A549 (cell line): Measurements from ENCODE around the gene VMO1. TPM values are rescaled to one million over a fixed set of nuclear protein-coding genes. Genes with fewer than 3 reads are reported as not detected.

Experiments
- ATAC-seq, 2 experiments: fragments of 200-7000 bp in 1 of 2; fragments of >200 bp in 1 of 2; cut with Nextera tagmentation in 1 of 2; cut with Tn5 transposase in 1 of 2; 3 replicates each; pipeline versions ENCODE4 v1.8.0 to v1.9.1; 2018 to 2020; ENCODE audit warnings: mild to moderate bottlenecking in 1 of 2, moderate library complexity in 1 of 2
- CTCF ChIA-PET: fragments of 300-600 bp; sonication (Branson Sonifier 250); formaldehyde crosslinking; extraction: SDS; loops from one replicate; lab custom pipeline; 2021; ENCODE audit warnings: antibody characterized with exemption, inconsistent platforms; lab: Yijun Ruan, JAX
- POLR2A ChIA-PET: fragments of 350-600 bp; formaldehyde crosslinking; extraction: SDS; loops from one replicate; lab custom pipeline; 2021; ENCODE audit warnings: antibody characterized with exemption, inconsistent platforms; lab: Yijun Ruan, JAX
- DNase-seq, 2 experiments: peaks; one replicate each; pipeline versions ENCODE4 v3.0.0 to v3.0.0-alpha.2; 2011 to 2016; ENCODE audit warnings: low read depth in 1 of 2, low spot score in 1 of 2
- FAIRE-seq: peaks from 2 replicates; lab custom pipeline; 2011; peaks lifted over from hg19 to GRCh38; lab: Jason Lieb, UNC
- H3K27ac ChIP-seq, 2 experiments: fragments of >200 bp; sonication (Bioruptor Twin); formaldehyde crosslinking; 3 replicates each; pipeline ENCODE4 v1.5.1; 2016 to 2017
- H3K4me1 ChIP-seq: fragments of >200 bp; sonication (Bioruptor Twin); formaldehyde crosslinking; 3 replicates; pipeline ENCODE4 v1.6.1; 2016
- H3K4me2 ChIP-seq: fragments of >200 bp; sonication (Bioruptor Twin); formaldehyde crosslinking; 3 replicates; pipeline ENCODE4 v1.6.1; 2016
- H3K4me3 ChIP-seq: fragments of >200 bp; sonication (Bioruptor Twin); formaldehyde crosslinking; 3 replicates; pipeline ENCODE4 v1.5.1; 2016
- H3K9me3 ChIP-seq: fragments of >200 bp; sonication (Bioruptor Twin); formaldehyde crosslinking; 3 replicates; pipeline ENCODE4 v1.6.1; 2016
- BHLHE40 ChIP-seq: IDR thresholded peaks from 2 replicates; pipeline ENCODE4 v1.6.1; 2012; ENCODE audit warnings: low read depth, low read length, inconsistent platforms
- CBX8 ChIP-seq: fragments of 200-600 bp; sonication (generic); IDR thresholded peaks from 2 replicates; pipeline ENCODE4 v1.6.1; 2016
- CEBPB ChIP-seq, 2 experiments: fragments of >200 bp in 1 of 2; sonication (Bioruptor Twin) in 1 of 2; formaldehyde crosslinking in 1 of 2; IDR thresholded peaks; 2 replicates each; pipeline ENCODE4 v1.6.1; 2012 to 2016
- CTCF ChIP-seq: fragments of >200 bp; sonication (Bioruptor Twin); formaldehyde crosslinking; IDR thresholded peaks from 3 replicates; pipeline ENCODE4 v1.5.1; 2016
- E2F6 ChIP-seq: IDR thresholded peaks from 2 replicates; pipeline ENCODE4 v1.6.1; 2012; ENCODE audit warnings: low read depth, borderline replicate concordance
- ELK1 ChIP-seq: fragments of 150-350 bp; IDR thresholded peaks from 2 replicates; pipeline ENCODE4 v1.6.1; 2014; ENCODE audit warnings: low read depth, mild to moderate bottlenecking, low read length
- ESRRA ChIP-seq: fragments of 150-350 bp; IDR thresholded peaks from 2 replicates; pipeline ENCODE4 v1.6.1; 2014; ENCODE audit warnings: mild to moderate bottlenecking, low read length, borderline replicate concordance
- FOSL2 ChIP-seq, 2 experiments: fragments of 450-650 bp in 1 of 2; fragments of >200 bp in 1 of 2; sonication (Bioruptor Twin) in 1 of 2; formaldehyde crosslinking; IDR thresholded peaks; 2 replicates each; pipeline versions ENCODE4 v1.5.0 to v1.6.1; 2016 to 2020; ENCODE audit warnings: mild to moderate bottlenecking in 1 of 2, moderate library complexity in 1 of 2
- FOXS1 ChIP-seq: fragments of 250-450 bp; sonication (Bioruptor Pico); IDR thresholded peaks from 2 replicates; pipeline ENCODE4 v1.5.0; 2020; ENCODE audit warnings: mild to moderate bottlenecking, moderate library complexity
- JUN ChIP-seq, 2 experiments: fragments of >200 bp; sonication (Bioruptor Twin); formaldehyde crosslinking; IDR thresholded peaks; 2 replicates in 1 of 2; 3 replicates in 1 of 2; pipeline ENCODE4 v1.6.1; 2016 to 2017
- JUNB ChIP-seq: fragments of >200 bp; sonication (Bioruptor Twin); formaldehyde crosslinking; IDR thresholded peaks from 2 replicates; pipeline ENCODE4 v1.6.1; 2016
- KDM5A ChIP-seq: fragments of 200-600 bp; sonication (generic); IDR thresholded peaks from 2 replicates; pipeline ENCODE4 v1.6.1; 2016; ENCODE audit warnings: antibody characterized with exemption, mild to moderate bottlenecking
- MAX ChIP-seq: IDR thresholded peaks from 2 replicates; pipeline ENCODE4 v1.6.1; 2012
- NFE2L2 ChIP-seq: fragments of 150-350 bp; conservative IDR thresholded peaks from 2 replicates; pipeline ENCODE4 v1.6.1; 2014; ENCODE audit warnings: low read length
- NR3C1 ChIP-seq: fragments of >200 bp; sonication (Bioruptor Twin); formaldehyde crosslinking; IDR thresholded peaks from 3 replicates; pipeline ENCODE4 v1.6.1; 2017
- PBX3 ChIP-seq: IDR thresholded peaks from 2 replicates; pipeline ENCODE4 v1.6.1; 2012
- PHF8 ChIP-seq: fragments of 200-600 bp; sonication (generic); IDR thresholded peaks from 2 replicates; pipeline ENCODE4 v1.6.1; 2016; ENCODE audit warnings: low read depth, mild to moderate bottlenecking, antibody characterized with exemption, moderate library complexity, borderline replicate concordance
- POLR2A ChIP-seq: IDR thresholded peaks from 2 replicates; pipeline ENCODE4 v1.6.1; 2012; ENCODE audit warnings: mild to moderate bottlenecking, low read length
- RCOR1 ChIP-seq: fragments of 150-350 bp; IDR thresholded peaks from 2 replicates; pipeline ENCODE4 v1.6.1; 2014; ENCODE audit warnings: antibody characterized with exemption, low read length, low read depth
- REST ChIP-seq: fragments of 200-600 bp; sonication (generic); IDR thresholded peaks from 2 replicates; pipeline ENCODE4 v1.6.1; 2016; ENCODE audit warnings: antibody characterized with exemption, mild to moderate bottlenecking, moderate library complexity
- RFX5 ChIP-seq: fragments of 450-650 bp; IDR thresholded peaks from 2 replicates; pipeline ENCODE4 v1.7.1; 2014; ENCODE audit warnings: antibody characterized with exemption, mild to moderate bottlenecking, moderate library complexity
- RNF2 ChIP-seq: fragments of 200-600 bp; sonication (generic); IDR thresholded peaks from 2 replicates; pipeline ENCODE4 v1.6.1; 2016; ENCODE audit warnings: low read depth, mild to moderate bottlenecking, antibody characterized with exemption, moderate library complexity, borderline replicate concordance
- SMC3 ChIP-seq: fragments of >200 bp; sonication (Bioruptor Twin); formaldehyde crosslinking; IDR thresholded peaks from 3 replicates; pipeline ENCODE4 v1.6.1; 2018; ENCODE audit warnings: inconsistent platforms
- ZC3H11A ChIP-seq: fragments of 450-650 bp; IDR thresholded peaks from 2 replicates; pipeline ENCODE4 v1.6.1; 2014; ENCODE audit warnings: antibody characterized with exemption, mild to moderate bottlenecking
- ZNF302 ChIP-seq: fragments of 250-450 bp; sonication (Bioruptor Pico); IDR thresholded peaks from 2 replicates; pipeline ENCODE4 v1.9.0; 2021; ENCODE audit warnings: inconsistent platforms, mild to moderate bottlenecking, moderate library complexity
- WGBS: methylation state at CpG from one replicate; pipeline ENCODE4 v1.1.6; 2017; ENCODE audit errors: missing lambda C conversion rate; 5-methylcytosine and 5-hydroxymethylcytosine counted together
- polyA plus RNA-seq, 4 experiments: library from polyadenylated mRNA; depleted of rRNA in 3 of 4; stranded (reverse); fragments of >200 nt; fragmentation: RNase III in 1 of 4; extraction: RNeasy Plus Mini Kit Qiagen cat#74134 plus additional on column Dnase treatment in 1 of 4; gene quantifications; 2 replicates in 3 of 4; 3 replicates in 1 of 4; pipeline ENCODE4 v1.2.3, GENCODE V29; 2011 to 2017

Gene VMO1
- polyA plus RNA-seq, 2 of the 4 experiments (the other 2 are of a cell fraction), result 0.58 to 0.81 TPM

GRCh38 chr17:4740025-4740351, 46.2 kb downstream of the VMO1 start:
- H3K4me3 ChIP-seq, result peak overlapping the region; percentile 86
- ATAC-seq, result 0 out of 6 replicates have a peak, but pooled peaks of 1 of the 2 experiments have one; percentile 4
- H3K27ac ChIP-seq, result peak overlapping the region; percentile 79 to 87
- WGBS, result 51% methylated on average over 13 of the region's 13 CpGs
- ChIA-PET POLR2A (interaction anchor here (1.8 kb wide), 1 partner anchor 50 kb away, joined by 6 read pairs; no protein-coding TSS in a partner anchor), CTCF (interaction anchor here (1.3 to 10.2 kb wide), 4 partner anchors 30 to 49 kb away, joined by 4 to 115 read pairs (median 26); partner anchors contain the start of genes ARRB2, GLTPD2 and VMO1)
- DNase-seq, result no peak
- TF ChIP-seq FOXS1 (CRISPR knock-in tag) (no peak), SMC3 (no peak), ELK1 (no peak), FOSL2 (IDR thresholded peaks at IDR 0.05) (no peak), FOSL2 (CRISPR knock-in tag; IDR thresholded peaks at IDR 0.05) (no peak), RNF2 (no peak), REST (no peak), KDM5A (no peak), JUN (IDR thresholded peaks at IDR 0.05) (no peak), BHLHE40 (no peak), ZNF302 (CRISPR knock-in tag) (no peak), RFX5 (no peak), NR3C1 (no peak), JUNB (no peak), CBX8 (no peak), CTCF (no peak), PBX3 (no peak)
- H3K4me1 ChIP-seq, result peaks cover 9% of the 10 kb centered on the region
- H3K9me3 ChIP-seq, result no peaks in the 10 kb centered on the region
- peak overlapping the region; percentile 99 for H3K4me2 ChIP-seq
- FAIRE-seq, result no peak

- Histone ChIP-seq H3K9me3 (no peaks in the 10 kb centered on the region), H3K4me2 (peak within 1 kb of the TSS; percentile 99), H3K27ac (peak within 1 kb of the TSS; percentile 79 to 87), H3K4me3 (peak within 1 kb of the TSS; percentile 86), H3K4me1 (peaks cover 9% of the 10 kb centered on the region)
- DNase-seq, result peak; percentile 39 to 85
- ChIA-PET CTCF (interaction anchor here (1.2 to 10.2 kb wide), 4 partner anchors 9 to 173 kb away, joined by 3 to 115 read pairs (median 4); partner anchors contain the start of genes ARRB2, GLTPD2 and VMO1), POLR2A (interaction anchor here (1.0 to 1.8 kb wide), 2 partner anchors 29 to 51 kb away, joined by 3 to 6 read pairs; no protein-coding TSS in a partner anchor)
- no peak for FAIRE-seq
- 4% methylated on average over 50 of the region's 100 CpGs for WGBS
- peak; percentile 63 to 76 for ATAC-seq
- TF ChIP-seq PHF8, result peak; percentile 63
- no peak for TF ChIP-seq PBX3
- TF ChIP-seq RNF2, result peak; percentile 89
- TF ChIP-seq ESRRA, result no peak
- TF ChIP-seq NR3C1, result no peak
- no peak for TF ChIP-seq NFE2L2
- TF ChIP-seq ZC3H11A, result no peak
- TF ChIP-seq RCOR1, result no peak
- peak; percentile 38 for TF ChIP-seq POLR2A
- peak; percentile 67 for TF ChIP-seq E2F6
- peak; percentile 68 for TF ChIP-seq MAX
- no peak for TF ChIP-seq CEBPB (IDR thresholded peaks at IDR 0.05)
- TF ChIP-seq FOSL2 (IDR thresholded peaks at IDR 0.05), result no peak
- TF ChIP-seq FOSL2 (CRISPR knock-in tag; IDR thresholded peaks at IDR 0.05), result no peak
- TF ChIP-seq JUNB, result no peak
Observed at GRCh38 chr17:4739122-4740024, 46.8 kb downstream of the VMO1 start, which contains the start of the genes CXCL16 and ZMYND15. Gene CXCL16, minus strand, starts transcription at chr17:4739928. Its CDS starts 589 bp downstream, at chr17:4739339. Gene ZMYND15, plus strand, starts transcription at chr17:4739833. Its CDS starts 716 bp downstream, at chr17:4740549.
